GOT3 (cell line): Measurements from ENCODE around the gene CMTM3.
"Not testable (repeated sequence)": the region's sequence is repeated elsewhere in the genome, so short reads cannot be mapped to it uniquely, and the experiment has no call there.

Experiments
- DNase-seq: peaks from one replicate; lab custom pipeline; 2025; ENCODE audit warnings: mixed read lengths; lab: John Stamatoyannopoulos, UW

CMTM3 gene, protein sequence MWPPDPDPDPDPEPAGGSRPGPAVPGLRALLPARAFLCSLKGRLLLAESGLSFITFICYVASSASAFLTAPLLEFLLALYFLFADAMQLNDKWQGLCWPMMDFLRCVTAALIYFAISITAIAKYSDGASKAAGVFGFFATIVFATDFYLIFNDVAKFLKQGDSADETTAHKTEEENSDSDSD

DNA sequence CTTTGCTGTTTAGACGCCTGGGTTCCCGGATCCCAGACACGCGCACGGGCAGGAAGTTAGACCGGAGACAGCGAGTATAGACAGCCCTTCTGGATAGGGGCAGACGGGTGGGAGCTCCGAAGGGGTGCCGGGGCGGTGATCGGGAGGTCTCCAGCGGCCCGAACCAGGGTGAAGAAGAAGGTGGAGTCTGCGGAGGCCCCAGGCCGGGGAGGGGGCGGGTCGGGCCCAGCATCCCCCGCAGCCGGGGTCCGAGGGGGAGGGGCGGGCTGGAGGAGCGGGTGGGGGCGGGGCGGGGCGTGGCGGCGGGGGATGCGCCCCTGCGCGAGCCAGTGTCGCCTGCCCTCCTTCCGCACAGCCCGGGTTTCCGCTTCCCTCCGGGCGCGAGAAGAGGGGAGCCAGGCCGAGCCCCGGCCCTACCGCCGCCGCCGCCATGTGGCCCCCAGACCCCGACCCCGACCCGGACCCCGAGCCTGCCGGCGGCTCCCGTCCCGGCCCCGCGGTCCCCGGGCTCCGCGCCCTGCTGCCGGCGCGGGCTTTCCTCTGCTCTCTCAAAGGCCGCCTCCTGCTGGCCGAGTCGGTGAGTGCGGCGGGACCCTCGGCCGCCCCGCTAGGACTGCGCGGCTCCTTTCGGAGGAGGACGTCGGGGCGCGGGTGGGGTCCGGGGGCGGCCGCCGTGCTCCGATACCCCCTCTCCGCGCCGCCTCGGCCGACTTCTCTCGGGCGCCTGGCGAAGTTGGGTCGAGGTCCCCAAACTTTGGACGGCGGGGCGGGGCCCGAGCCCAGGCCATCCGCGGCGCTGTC is at the start of gene CMTM3:
Gene CMTM3, plus strand, starts transcription at position 329 of the 801 bp plus-strand sequence. Its CDS starts 102 bp downstream, at position 431.
- DNase-seq, result peak; percentile 42

DNA sequence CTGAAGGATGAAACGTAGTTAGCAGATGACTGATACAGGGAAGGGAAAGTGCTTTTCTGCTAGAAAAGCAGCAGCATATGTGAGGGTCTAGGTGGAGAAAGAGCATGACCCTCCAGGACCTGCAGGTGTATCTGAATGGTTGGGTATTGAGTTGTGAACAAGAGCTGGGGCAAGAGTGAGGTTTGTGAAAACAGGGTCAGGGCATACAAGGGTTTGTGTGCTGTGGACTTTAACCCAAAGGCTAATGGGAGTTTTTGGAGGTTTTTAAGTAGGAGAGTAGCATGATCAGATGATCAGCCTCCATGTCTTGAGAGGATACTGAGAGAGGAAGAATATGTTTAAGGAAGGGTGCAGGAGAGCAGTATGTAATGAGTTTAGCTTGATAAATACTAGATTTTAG is 44.4 kb upstream of the CMTM3 start:
- no peak for DNase-seq

DNA sequence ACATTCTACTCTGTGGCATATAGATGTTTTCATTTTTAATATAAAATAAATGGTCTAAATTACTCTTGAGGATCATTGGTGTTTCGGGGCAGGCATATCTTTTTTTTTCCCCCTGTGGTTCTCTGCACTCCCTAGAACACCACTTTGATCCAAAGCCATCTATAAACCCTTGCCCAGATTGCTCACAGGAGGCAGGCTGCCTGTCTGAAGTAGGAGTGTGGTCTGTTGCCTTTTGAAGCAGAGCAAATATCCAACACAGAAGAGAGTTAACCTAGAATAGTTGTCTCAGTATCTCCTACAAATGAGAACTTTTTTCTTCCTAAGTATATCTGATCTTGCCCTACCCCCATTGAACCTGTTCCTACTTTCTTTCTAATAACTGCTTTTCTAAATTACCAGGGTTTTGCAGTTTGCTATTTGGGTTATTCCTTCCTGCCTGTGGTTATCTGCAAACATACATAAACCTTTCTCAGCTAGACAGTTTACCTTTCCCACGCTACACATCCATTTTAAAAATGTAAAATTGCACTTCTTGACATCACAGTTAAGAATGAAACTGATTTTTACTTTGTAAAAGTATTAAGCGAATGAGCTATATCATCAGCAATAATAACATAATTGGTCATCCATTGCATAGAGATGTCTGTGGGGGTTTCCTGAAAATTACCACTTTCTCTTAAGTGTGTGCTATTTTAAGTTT is 43.0 kb upstream of the CMTM3 start:
- no peak for DNase-seq

GRCh38 chr16:66562409-66562808 is 42.1 kb upstream of the CMTM3 start:
- DNase-seq, result no peak

- DNase-seq, result no peak
Observed at GRCh38 chr16:66562986-66563385, 41.5 kb upstream of the CMTM3 start.

- no peak for DNase-seq
Observed at GRCh38 chr16:66563574-66564334, 40.8 kb upstream of the CMTM3 start.

DNA sequence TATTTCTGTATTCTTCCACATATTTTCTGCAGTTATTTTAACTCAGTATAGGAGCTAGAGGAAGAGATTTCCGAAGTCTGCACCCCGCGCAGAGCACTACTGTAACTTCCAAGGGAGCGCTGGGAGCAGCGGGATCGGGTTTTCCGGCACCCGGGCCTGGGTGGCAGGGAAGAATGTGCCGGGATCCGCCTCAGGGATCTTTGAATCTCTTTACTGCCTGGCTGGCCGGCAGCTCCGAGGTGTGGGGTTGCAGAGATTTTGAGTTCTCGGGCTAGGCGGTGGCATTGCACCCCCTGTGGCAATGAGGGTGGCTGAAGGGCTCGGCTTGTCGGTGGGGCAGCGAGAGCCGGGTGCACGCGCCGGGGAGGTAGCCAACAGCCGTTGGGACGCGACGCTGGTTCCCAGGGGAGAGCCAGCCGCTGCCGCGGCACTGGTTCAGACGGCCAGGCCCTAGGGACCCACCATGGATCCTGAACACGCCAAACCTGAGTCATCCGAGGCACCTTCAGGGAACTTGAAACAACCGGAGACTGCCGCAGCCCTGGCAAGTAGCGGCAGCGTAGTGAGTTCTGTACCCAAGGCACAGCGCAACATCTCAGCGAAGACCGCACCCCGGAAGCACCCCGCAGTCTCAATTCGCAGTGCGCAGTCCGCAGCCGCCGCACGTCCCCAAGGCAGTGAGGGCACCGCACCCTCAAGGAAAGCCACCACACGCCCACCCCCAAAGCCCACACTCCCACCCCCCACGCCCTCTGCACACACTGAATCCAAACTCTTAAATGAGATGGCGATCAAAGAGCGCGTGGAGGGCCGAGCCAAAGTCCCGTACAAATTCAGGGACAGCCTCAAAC is 38.2 kb upstream of the CMTM3 start, which contains the start of gene CMTM1:
Gene CMTM1, plus strand, starts transcription at position 389 of the 851 bp plus-strand sequence. Its CDS starts 75 bp downstream, at position 464.
- DNase-seq, result no peak

DNA sequence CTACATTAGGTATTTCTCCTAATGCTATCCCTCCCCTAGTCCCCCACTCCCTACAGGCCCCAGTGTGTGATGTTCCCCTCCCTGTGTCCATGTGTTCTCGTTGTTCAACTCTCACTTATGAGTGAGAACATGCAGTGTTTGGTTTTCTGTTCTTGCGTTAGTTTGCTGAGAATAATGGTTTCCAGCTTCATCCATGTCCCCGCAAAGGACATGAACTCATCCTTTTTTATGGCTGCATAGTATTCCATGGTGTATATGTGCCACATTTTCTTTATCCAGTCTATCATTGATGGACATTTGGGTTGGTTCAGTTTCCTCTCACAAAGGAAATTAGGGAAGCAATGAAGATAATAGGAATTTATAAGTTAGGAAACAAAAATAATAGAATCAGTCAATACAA is 37.2 kb upstream of the CMTM3 start:
- not testable (repeated sequence) for DNase-seq

GRCh38 chr16:66568355-66568754 is 36.1 kb upstream of the CMTM3 start:
- DNase-seq, result no peak

DNA sequence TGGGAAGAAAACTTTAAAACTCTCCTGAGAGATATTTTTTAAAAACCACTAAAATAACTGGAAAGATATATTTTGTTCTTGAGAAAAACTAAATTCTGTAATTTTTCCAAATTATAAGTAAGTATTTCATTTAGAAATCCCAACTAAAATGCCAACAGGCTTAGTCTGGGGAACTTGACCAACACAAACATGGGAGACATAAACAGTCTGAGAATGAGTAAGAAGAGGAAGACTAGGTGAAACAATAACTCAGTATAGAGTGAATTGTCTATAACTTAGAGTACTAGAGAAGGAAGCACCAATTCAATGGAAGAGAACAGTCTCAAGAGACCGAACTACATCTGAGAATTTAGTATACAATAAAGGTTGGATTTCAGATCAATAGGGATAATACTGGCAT is 35.4 kb upstream of the CMTM3 start:
- no peak for DNase-seq

- no peak for DNase-seq
Observed at GRCh38 chr16:66569827-66570405, 34.6 kb upstream of the CMTM3 start.

GRCh38 chr16:66572356-66572755 is 32.1 kb upstream of the CMTM3 start:
- DNase-seq, result no peak

DNA sequence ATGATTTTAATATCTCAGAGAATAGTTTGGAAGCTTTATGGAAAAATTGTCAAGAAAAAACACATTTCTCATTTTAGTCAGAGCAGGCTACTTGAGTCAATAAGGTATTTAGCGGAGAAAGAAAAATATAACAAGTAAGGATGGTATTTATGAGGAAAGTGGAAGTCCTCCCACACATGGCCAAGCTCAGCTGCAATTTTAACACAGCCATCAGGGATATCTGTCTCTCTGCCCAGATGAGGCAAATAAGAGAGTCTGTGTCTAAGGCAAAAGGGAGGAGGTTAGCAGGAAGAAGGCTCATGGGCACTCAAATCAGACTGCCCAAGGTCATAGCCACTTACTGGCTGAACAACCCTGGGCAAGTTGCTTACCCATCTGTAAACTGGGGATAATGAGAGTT is 30.4 kb upstream of the CMTM3 start:
- no peak for DNase-seq

GRCh38 chr16:66574531-66574930 is 30.0 kb upstream of the CMTM3 start:
- no peak for DNase-seq

DNA sequence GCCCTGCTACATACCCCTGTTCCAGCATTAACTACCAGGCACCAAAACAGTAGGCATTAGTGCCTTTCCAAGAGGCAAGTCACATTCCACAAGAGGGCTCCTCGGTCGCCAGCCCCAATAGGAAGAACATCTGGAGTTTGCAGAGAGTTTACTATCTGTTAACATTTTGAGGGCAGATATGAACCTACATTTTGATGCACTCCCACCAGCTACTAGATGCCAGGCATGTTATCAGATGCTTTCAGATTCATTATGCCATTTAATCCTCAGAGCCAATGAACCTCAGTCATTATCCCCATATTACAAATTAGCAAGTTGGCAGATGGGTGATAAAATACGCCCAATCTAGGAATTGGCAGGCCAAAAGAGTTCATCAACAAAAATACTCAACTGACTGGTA is 29.4 kb upstream of the CMTM3 start:
- DNase-seq, result no peak

- DNase-seq, result no peak
Observed at GRCh38 chr16:66576296-66576695, 28.2 kb upstream of the CMTM3 start.

GRCh38 chr16:66578651-66579531 is 25.6 kb upstream of the CMTM3 start, which contains the start of gene CMTM2:
TSS of gene CMTM2 (plus strand) at chr16:66579463. CDS start at chr16:66579608, 145 bp downstream.
- no peak for DNase-seq

GRCh38 chr16:66580605-66581209 is 23.8 kb upstream of the CMTM3 start:
- no peak for DNase-seq

GRCh38 chr16:66581246-66581952 is 23.1 kb upstream of the CMTM3 start:
- no peak for DNase-seq
